HG03060 (cell line): ENCODE measurements around the gene CDH4.

Source experiments
- ATAC-seq: cut with Tn5 transposase; IDR thresholded peaks from one replicate; pipeline ENCODE4 v1.9.1; 2021; ENCODE audit warnings: low read depth, moderate number of reproducible peaks; ENCODE audit not compliant: unreplicated experiment

CDH4 gene

DNA sequence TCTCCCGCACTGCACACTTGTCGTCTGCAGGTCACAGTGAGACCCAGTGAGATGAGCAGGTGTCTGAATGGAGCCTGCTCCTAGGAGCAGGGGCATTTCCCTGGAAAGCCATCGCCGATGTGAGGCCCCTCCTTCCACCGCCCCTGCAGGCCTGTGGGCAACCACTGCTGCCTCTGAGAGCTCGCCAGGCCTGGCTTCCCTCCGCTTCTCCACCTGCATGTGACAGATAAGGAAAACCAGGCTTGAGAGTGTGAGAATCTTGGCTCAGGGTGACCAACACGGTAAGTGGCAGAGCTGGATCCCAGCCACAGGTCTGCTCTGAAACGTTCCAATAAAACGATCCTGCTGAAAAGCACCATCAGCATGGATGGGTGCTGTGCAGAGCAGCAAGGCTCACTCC, 332.8 kb downstream of the CDH4 start:
- no peak for ATAC-seq

DNA sequence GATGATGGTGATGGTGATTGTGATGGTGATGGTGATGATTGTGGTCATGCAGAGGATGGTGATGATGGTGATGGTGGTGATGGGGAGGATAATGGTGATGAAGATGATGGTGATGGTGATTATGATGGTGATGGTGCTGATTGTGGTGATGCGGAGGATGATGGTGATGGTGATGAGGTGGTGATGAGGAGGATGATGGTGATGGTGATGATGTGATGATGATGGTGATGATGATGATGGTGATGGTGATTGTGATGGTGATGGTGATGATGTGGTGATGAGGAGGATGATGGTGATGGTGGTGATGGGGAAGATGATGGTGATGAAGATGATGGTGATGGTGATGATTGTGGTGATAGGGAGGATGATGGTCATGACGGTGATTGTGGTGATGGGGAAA, 333.7 kb downstream of the CDH4 start:
- ATAC-seq = no peak

DNA sequence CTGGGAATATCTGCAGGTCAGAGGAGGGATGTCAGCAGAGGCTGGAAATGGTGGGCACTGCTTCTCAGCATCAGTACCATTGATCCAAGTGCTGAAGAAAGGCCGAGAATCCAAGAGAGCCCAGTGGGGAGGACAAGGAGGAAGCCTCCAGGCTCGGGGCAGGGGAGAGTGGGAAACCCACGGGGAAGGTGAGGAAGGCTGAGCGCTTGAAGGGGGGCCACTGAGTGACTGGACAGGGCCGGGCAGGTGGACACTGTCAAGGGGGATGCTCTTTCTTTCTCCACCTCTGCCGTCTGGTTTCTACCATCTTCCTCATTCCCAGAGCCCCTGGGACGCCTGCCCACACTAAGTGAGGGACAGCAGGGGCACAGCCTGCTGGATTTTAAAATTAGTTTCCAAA, 335.0 kb downstream of the CDH4 start:
- ATAC-seq = no peak

DNA sequence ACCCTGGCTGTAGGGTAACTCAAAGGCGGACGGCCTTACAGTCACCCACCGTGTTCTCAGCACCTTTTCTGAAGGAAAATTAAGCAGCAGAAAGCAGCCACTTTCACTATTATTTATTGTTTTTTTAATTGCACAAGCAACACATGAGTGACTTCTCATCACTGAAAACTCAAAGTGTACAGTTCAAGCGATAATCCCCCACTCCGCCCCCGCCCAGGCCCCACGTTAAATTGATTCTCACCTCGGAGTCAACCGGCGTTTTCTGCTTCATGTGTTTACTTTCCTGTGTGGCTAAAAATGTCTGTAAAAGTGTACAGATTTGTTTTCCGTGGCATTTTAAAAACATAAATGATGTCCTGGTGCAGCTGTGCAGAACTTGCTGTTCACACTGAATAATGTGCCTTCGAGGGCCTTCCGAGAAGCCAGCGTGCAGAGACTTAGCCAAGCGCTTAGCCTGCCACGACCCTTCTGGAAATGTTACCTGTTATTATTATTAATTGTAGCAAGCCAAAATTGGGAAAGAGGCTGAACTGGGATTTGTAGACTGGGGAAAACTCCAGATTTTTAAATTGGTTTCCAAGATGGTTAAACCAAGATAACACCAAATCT, 335.7 kb downstream of the CDH4 start:
- no peak for ATAC-seq

DNA sequence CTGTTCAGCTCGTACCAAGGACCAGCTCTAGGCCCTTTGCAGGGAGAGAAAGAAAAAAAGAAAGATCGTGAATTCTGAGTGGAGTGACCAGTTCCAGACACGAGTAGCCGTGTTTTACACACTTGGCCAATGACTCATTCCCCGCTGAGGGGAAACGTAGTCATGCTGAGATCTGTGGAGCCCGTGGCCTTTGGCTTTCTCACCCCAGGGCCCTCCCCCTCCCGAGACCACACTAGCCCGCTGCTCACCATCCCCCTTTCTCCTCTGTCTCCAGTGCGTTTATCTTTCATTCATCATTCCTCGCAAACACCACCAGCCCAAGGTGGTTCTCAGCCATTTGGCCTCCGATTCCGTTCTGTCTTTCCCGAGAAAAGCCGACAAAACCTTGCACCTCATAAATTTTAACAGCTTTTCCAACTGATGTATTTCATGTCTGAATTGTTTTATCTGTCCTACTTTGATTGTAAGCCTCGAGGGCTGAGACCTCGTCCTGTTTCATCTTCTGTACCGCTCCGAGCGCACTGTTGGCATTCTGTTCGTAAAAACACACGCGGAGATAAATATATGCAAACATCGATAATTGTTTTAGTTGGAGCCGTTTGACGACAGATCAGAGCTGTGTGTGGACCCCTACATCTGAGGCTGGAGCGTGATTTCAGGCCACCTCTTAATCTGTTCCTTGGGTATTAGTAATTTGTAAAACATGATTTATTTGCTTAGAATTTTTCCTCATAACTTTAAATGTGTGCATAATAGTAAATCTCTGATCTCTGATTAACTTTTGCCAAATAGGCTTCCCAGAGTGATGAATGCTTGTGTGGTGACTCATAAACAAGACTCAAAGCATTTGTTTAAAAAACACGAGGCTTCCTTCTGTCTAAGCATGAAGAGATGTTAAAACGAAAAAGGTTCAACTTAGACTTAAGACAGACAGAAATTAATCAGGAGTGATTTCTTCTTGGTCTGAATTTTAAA, 336.6 kb downstream of the CDH4 start:
- no peak for ATAC-seq

DNA sequence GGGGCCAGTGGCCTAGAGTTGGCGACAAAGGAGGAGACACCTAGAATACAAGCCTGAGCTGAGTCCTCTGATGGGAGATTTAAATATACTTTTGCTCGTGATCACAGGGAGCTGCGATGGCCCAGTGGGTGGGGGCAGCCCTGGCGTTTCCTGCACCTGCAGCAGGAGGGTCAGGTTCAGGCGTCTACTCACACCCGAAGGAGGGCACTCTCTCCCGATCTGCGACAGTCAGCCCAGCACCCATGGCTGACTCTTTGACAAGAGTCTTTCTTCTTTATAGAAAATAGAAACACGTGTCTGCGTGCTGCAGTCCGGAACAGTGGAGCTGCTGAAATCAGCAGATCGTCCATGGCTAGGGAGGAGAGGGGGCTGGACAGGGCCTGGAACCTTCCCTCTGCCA, 338.2 kb downstream of the CDH4 start:
- ATAC-seq = no peak

DNA sequence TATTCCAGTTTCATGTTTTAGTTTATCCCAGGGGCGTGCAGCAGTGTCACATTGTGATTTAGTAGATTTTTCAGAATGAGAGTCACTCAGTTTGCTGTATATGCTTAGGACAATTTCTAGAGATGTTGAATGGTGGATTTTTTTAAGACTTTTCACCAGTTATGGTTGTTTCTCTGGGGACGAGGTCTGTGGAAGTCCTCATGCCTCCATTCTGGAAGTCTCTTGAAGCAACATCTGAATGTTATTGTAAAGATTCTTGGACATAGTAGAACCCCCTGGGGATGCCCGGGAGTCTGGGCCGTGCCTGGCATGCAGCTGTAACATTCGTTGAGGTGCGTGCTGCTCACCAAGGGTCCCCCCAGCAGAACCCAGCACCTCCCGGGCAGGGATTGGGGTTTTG, 341.5 kb downstream of the CDH4 start:
- ATAC-seq = no peak

DNA sequence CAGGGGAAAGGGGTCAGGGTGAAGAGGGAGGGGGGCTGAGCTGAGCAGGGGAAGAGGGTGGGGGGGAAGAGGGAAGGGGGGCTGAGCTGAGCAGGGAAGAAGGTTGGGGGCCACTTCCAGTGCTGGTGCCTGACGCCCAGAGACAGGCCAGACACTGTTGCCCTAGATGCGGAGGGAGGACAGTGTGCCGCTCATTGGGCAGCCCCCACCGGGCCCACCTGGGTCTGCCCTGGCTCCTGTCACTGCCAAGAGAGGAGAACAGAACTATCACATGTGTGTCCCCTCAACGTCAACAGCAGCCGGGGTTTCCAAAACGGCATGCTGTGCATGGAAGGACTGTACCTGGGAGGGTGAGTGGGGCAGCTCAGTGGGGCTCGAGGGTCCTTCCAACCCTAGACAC, 342.1 kb downstream of the CDH4 start:
- ATAC-seq = no peak

DNA sequence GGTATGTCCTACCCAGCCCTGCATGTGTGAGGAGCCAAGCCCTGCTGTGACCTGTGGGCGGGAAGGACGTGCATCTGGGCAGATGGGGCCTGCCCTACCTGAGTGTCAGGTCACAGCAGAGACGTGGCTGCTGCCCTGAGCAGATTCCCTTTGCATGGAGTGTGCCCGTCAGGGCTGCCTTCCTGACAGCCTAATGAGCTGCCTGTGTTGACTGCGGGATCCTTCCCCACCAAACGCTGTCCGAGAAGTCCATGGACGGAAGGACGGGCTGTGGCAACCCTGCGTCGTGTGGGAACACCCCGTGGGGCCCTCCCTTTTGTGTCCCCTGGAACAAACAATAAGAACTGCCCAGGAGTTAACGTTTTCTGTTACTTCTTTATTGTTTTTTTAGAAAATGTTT, 343.2 kb downstream of the CDH4 start:
- no peak for ATAC-seq

DNA sequence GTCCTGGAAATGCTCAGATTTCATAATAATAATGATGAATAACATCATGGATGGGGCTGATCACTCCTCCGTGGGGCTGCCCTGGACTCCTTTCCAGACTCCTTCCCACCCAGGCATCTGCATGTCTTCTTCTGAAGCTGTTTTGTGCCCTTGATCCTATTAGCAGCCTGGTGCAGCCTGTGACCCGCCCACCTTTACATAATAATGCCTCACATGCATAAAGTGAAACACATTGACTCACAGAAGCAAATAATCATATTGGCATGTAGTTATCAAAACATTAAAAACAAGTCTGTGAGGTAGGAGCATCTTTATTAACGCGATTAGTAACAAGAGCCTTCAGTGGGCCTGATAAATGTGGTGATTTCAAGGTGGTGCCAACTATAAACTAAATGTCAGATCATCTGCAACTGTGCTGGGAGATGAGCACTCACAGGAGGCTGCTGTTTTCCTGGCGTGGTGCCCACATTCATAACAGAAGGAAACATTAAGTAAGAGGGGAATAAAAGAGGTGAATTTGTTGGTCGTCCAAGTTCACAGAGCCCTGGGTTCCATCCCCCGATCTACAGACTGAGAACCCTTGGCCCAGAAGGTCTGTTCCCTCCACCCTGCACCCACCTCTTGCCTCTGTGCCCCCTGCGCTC, 344.7 kb downstream of the CDH4 start:
- ATAC-seq = no peak

DNA sequence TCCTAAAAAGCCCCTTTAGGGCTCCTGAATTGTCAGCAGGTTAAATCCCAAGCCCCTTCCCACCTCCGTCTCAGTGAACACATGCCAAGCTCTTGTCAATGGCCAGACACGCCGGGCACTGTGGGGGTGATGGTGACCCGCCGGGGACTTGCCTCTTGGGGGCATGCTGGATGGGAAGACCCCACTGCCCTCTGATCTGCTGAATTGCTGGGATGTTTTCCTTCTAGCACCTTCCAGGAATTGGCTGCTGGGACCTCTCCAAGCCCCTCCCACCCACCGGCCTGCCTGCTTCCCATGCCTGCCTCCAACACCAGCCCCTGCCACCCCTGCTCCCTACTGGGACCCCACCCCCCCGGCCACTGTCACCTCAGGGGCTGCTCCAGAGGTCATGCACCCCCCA, 345.9 kb downstream of the CDH4 start:
- ATAC-seq = no peak

DNA sequence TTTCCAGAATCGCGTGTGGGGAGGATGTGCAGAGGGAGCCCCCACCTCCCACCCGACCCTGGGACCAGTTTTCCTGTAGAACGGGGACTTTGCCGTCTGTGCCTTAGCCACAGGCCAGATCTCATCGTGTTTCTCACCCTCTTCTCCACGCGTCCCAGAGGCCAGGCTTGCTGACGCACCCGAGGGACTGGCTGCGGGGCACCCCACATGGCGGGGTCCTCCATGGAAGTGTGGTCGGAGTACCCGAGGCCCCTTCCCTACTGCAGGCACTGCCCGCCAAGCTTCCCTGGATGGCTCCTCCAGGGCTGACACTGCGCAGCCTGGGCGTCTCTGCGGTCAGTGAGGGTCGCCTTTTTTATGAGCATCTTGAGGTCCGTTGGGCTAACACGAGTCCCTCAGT, 346.5 kb downstream of the CDH4 start:
- no peak for ATAC-seq

DNA sequence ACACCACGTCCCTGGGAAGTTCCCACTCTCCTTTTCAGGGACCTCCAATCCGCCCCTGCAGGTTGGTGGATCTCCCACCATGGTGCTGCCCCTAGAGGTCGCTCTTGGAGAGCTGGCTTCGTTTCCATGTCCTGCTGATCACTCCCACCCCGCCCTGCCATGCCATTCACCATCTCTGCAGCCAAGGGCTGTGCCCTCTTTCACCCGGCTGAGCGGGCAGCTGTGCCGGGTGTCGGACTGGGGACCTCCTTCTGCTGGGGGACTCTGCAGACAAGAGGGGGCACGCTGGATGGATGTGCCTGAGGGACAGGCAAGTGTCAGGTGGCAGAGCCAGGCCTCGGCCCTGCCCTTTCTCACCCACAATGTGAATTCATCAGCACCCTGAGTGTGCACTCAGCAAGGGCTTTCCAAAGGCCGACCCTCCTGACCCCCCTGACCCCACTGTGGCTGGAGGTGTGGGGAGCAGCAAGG, 347.0 kb downstream of the CDH4 start:
- ATAC-seq = no peak

DNA sequence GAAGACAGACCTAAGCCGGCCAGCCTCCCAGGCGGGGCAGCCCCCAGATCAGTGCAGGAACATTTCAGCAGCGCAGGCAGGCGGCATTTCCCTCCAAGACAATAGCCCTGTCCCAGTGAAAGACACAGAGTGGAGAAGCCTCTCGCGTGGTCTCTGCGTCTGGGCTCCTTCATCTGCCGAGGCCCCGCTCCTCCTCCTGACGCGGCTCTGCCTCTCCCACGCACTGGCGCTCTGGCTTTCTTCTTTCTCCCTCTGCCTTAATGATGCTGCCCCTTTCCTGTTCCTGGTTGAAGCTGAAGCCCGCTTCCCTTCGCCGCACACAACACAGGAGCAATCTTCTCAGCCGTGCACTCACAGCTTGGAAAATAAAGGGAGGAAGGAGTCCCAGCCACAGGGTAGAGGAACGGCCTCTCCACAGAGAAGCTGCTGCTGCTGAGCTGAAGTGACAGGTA, 347.5 kb downstream of the CDH4 start:
- ATAC-seq = no peak

DNA sequence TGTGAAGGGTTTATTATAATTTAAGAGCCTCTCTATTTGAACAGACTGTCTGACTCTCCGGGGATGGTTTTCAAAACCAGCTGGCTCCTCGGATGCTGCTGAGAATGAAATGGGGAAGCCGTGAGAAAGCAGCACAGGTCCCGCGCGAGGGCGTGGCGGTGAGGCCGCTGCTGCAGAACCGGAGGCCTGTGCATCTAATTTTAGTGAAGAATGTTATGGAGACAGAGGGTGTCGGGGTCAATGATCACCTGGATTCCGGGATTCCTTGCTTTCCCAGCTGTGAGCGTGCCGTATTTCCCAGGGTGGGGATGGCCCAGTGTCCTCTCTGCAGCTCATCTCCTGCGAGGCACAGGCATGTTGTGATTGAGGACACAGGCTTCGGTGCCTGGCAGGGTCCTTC, 348.0 kb downstream of the CDH4 start:
- no peak for ATAC-seq

DNA sequence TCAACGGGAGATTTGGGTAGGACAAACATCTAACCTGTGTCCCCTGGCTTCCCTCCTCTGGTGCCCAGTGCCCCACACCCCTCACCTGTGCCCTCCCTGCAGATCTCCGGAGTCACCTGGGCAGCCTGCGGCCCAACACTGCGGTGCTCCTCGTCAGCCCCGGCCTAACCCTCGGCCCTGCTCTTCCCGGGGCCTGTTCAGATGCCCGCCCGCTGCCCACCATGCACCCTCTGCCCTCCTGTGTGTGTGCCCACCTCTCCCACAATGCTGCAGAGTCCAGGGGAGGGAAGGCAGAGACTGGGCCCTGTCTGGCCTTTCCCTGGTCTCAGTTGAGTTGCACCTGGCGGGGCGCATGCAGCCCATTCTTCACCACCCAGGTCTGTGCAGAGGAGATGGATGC, 349.3 kb downstream of the CDH4 start:
- ATAC-seq = no peak

DNA sequence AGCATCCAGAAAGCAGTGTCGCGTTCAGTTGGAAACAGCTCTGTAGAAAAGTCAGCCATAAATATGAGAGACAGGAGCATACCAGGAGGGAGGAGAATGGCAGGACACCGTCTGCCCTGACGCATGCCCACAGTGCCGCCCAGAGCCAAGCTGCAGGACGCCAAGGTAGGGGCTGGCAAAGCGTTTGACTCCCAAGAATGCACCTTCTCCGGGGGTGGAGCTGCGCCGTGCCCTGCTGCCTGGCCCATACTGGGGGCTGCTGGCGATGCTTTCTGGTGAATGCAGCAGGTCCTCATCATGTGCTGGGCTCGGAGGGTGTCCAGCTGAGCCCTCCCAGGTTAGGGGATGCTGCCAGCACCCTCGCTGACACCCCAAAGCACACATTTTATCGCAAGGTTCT, 349.8 kb downstream of the CDH4 start:
- ATAC-seq = no peak

DNA sequence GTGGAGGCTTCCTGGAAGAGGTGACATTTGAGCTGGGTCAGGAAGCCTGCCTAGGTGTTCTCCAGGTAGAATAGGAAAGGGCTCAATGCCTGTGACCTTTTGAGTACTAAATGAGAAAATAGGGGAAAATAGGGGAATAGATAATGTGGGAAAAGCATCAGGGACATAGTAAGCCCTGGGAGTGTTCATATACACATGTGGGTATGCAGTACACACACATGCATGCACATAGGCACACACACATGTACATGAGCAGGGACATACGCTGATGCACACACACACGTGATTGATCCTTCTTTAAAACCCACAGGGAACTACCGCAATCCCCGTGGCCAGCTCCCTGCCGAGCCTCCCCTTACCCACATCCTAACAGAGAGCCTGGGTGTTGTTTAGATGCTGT, 351.7 kb downstream of the CDH4 start:
- ATAC-seq = no peak

DNA sequence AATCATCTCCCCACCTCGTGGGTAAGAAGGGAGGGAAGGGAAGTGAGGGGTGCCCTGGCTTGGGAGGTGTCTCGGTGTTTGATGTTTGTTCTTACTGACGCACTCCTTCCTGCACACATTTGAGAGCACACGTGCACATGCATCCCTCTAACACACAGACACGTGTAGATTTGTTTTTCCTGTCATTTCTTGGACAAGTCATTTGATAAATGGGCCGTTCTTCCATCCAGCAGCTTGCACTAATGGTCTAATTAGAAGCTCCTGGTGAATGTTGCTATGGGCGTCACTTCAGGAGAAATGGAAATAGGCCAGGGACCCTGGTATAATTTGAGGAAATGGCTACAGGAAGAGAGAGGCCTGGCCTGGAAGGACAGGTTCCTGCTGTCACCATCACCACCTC, 352.5 kb downstream of the CDH4 start:
- ATAC-seq = no peak

DNA sequence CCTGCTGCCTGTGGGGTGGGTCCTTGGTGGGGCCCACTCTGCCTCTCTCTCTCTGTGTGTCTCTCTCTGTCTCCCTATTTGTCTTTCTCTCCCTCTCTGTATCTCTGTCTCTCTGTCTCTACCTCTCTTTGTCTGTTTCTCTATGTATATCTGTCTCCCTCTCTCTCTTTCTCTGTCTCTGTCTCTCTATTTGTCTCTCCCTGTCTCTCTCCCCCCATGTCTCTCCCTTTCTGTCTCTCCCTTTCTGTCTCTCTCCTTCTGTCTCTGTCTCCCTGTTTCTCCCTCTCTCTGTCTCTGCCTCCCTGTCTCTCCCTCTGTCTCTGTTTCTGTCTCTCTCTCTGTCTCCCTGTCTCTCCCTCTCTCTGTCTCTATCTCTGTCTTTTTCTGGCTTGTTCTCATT, 353.2 kb downstream of the CDH4 start:
- no peak for ATAC-seq

DNA sequence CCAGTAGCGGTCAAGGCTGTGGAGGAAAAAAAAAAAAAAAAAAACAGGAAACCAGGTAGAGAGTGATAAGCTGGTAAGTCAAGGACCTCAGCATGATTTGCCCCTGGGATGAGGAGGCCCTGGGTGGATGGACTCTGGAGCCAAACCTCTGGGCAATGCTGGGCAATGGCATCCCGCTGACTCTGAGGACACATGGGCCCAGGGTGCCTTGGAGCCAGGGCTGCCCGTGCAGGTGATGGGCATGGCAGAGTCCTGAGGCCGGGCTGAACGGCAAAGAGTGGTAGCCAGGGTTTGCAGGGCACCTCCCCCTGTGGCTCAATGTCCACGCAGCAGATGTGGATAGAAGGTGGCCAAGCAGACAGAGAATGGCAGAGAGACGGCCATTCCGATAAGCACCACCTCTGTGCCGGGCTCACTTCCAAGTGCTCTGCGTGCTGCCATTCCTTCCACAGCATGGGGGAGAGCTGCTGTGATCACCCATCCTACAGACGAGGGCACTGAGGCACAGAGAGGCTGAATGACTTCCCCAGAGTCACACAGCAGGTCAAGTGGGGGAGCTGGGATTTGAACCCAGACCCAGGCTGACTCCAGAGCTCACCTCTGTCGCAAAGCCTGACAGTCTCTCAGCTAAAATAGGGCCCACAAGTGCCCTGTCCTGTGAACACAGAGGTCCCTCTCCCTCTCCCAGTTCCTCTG, 353.9 kb downstream of the CDH4 start:
- no peak for ATAC-seq
